Caco-2 (cell line): ENCODE results near the gene ENTPD8. TPM values are rescaled to one million over a fixed set of nuclear protein-coding genes. Genes with fewer than 3 reads are reported as not detected.

Experiments used
- BruUV-seq: library from RNA; stranded (reverse); fragments of 400-500 nt; replicated peaks from 2 replicates; lab custom pipeline; 2021; lab: Mats Ljungman, UMichigan
- CTCF ChIA-PET: fragments of 300-600 bp; sonication (Branson Sonifier 250); formaldehyde crosslinking; loops from one replicate; lab custom pipeline; 2022; ENCODE audit warnings: antibody characterized with exemption; lab: Charles Lee
- POLR2A ChIA-PET: fragments of 300-600 bp; sonication (Branson Sonifier 250); formaldehyde crosslinking; loops from one replicate; lab custom pipeline; 2022; ENCODE audit warnings: antibody characterized with exemption; lab: Charles Lee
- DNase-seq, 2 experiments: peaks; one replicate each; pipeline versions ENCODE4 v3.0.0 to v3.0.0-alpha.2; 2020 to 2022
- H3K27me3 ChIP-seq: replicated peaks from 2 replicates; pipeline ENCODE4 v1.6.0; 2011; ENCODE audit warnings: low read length; ENCODE audit not compliant: control insufficient read depth, insufficient read depth
- H3K36me3 ChIP-seq: 2 replicates; pipeline ENCODE4 v1.5.1; 2011; ENCODE audit warnings: low read length; ENCODE audit not compliant: control insufficient read depth, insufficient read depth
- H3K4me1 ChIP-seq: fragments of 250-450 bp; sonication (Bioruptor Pico); 2 replicates; pipeline ENCODE4 v1.5.1; 2020; ENCODE audit warnings: mild to moderate bottlenecking
- H3K4me3 ChIP-seq: 2 replicates; pipeline ENCODE4 v1.5.1; 2011; ENCODE audit warnings: low read depth, mild to moderate bottlenecking, control low read depth, low read length
- H3K9me3 ChIP-seq: fragments of 250-450 bp; sonication (Bioruptor Pico); 2 replicates; pipeline ENCODE4 v1.5.1; 2020; ENCODE audit warnings: mild to moderate bottlenecking, moderate library complexity
- H3K27ac Mint-ChIP-seq: one replicate; pipeline ENCODE4 v1.8.0; 2022; ENCODE audit warnings: mixed read lengths; ENCODE audit not compliant: unreplicated experiment
- H3K27me3 Mint-ChIP-seq: one replicate; pipeline ENCODE4 v1.8.0; 2022; ENCODE audit warnings: mixed read lengths; ENCODE audit not compliant: insufficient read depth, unreplicated experiment
- H3K36me3 Mint-ChIP-seq: one replicate; pipeline ENCODE4 v1.8.0; 2022; ENCODE audit warnings: mild to moderate bottlenecking, mixed read lengths; ENCODE audit not compliant: insufficient read depth, unreplicated experiment
- H3K4me1 Mint-ChIP-seq: one replicate; pipeline ENCODE4 v1.8.0; 2022; ENCODE audit warnings: low read depth, mixed read lengths; ENCODE audit not compliant: unreplicated experiment
- H3K4me3 Mint-ChIP-seq: one replicate; pipeline ENCODE4 v1.8.0; 2022; ENCODE audit warnings: mild to moderate bottlenecking, moderate library complexity, mixed read lengths; ENCODE audit not compliant: unreplicated experiment
- H3K9me3 Mint-ChIP-seq: one replicate; pipeline ENCODE4 v1.8.0; 2022; ENCODE audit warnings: mixed read lengths; ENCODE audit not compliant: unreplicated experiment
- intact Hi-C: fragments of 100-400 bp; cut with micrococcal nuclease; formaldehyde crosslinking; loops from one replicate; pipeline ENCODE4 v1.10.0; 2022; ENCODE audit not compliant: unreplicated experiment
- total RNA-seq: library from RNA; stranded (reverse); gene quantifications from 2 replicates; pipeline ENCODE4 v1.2.3, GENCODE V29; 2022
- TF ChIP-seq, protein P1 (sequence below), 2 experiments: fragments of 200-600 bp in 1 of 2; IDR thresholded peaks; 1 replicate in 1 of 2; 2 replicates in 1 of 2; pipeline versions ENCODE4 v1.5.1 to v1.8.0; 2011 to 2022; ENCODE audit warnings: antibody characterized with exemption in 1 of 2, control low read depth in 1 of 2, inconsistent platforms in 1 of 2, low read depth in 1 of 2, low read length in 1 of 2, mild to moderate bottlenecking in 1 of 2, moderate library complexity in 1 of 2; ENCODE audit not compliant: insufficient read depth in 1 of 2, severe bottlenecking in 1 of 2, unreplicated experiment in 1 of 2

Gene ENTPD8
- total RNA-seq, 1 experiment from 2014 or later, result 8.6 TPM

DNA sequence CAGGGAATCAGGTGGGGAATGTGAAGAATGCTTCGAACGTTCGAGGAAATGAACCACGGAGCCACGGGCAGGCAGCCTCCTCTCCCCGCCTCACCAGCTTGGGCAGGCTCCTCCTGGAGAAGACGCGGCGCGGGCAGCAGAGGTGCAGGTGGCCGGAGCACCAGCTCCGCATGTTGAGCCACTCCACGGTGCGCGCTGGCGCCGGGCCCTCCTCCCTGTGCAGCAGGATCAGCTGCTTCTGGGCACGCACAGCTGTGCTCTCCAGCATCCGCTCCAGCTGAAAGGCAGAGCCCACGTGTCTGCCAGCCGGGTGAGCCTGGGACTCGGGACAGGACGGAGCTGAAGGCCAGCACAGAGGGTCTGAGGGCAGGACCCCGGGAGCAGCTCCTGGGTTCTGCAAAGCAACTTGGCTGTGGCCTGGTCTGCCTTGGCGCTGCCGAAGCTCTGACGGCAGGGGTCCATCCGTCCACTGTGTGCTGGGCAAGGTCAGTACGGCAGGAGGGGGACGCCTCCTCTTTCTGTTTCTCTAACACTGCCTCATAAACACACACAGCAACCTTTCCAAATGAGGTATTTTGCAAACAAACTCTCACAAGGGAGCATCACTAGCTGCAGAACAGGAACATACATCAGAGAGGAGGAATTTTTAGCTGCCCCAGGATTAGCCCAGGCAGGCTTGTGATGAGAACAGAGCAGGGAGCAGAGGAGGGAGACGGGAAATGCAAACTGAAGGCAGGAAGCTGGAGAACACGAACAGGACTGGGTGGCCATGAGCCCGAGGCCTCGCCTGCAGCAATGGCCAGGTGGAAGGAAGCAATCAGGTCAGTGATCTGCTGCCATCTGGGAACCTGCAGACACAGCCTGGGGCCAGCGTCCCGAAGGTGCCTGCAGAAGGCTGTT, 38.1 kb upstream of the ENTPD8 start:
- H3K9me3 Mint-ChIP-seq, result peaks cover 19% of the 10 kb centered on the region
- DNase-seq, result peak in 1 of 2 experiments; percentile 62
- no peaks in the 10 kb centered on the region for H3K36me3 ChIP-seq
- peaks cover 7% of the 10 kb centered on the region for H3K4me1 Mint-ChIP-seq
- CTCF ChIA-PET, result no interaction called here
- H3K36me3 Mint-ChIP-seq, result peaks cover 4% of the 10 kb centered on the region
- H3K9me3 ChIP-seq, result peaks cover 13% of the 10 kb centered on the region
- H3K27me3 Mint-ChIP-seq, result no peaks in the 10 kb centered on the region
- H3K4me3 Mint-ChIP-seq, result no peak overlapping the region
- H3K4me1 ChIP-seq, result peaks cover 11% of the 10 kb centered on the region; the same call in 1 of the 2 replicates
- BruUV-seq, result no TSS peak
- H3K27me3 ChIP-seq, result no peaks in the 10 kb centered on the region
- TF ChIP-seq, protein P1, sequence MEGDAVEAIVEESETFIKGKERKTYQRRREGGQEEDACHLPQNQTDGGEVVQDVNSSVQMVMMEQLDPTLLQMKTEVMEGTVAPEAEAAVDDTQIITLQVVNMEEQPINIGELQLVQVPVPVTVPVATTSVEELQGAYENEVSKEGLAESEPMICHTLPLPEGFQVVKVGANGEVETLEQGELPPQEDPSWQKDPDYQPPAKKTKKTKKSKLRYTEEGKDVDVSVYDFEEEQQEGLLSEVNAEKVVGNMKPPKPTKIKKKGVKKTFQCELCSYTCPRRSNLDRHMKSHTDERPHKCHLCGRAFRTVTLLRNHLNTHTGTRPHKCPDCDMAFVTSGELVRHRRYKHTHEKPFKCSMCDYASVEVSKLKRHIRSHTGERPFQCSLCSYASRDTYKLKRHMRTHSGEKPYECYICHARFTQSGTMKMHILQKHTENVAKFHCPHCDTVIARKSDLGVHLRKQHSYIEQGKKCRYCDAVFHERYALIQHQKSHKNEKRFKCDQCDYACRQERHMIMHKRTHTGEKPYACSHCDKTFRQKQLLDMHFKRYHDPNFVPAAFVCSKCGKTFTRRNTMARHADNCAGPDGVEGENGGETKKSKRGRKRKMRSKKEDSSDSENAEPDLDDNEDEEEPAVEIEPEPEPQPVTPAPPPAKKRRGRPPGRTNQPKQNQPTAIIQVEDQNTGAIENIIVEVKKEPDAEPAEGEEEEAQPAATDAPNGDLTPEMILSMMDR (IDR thresholded peaks at IDR 0.05; ENCODE audit: insufficient read depth in 1 of 2, low read depth in 1 of 2, low read length in 1 of 2, severe bottlenecking in 1 of 2, unreplicated experiment in 1 of 2), result no peak
- H3K4me3 ChIP-seq, result no peak overlapping the region
- POLR2A ChIA-PET, result interaction anchor here (0.6 kb wide), 1 partner anchor 393 kb away, joined by 3 read pairs; no protein-coding TSS in a partner anchor
- no peak overlapping the region for H3K27ac Mint-ChIP-seq
- intact Hi-C loops, result no loop called here

DNA sequence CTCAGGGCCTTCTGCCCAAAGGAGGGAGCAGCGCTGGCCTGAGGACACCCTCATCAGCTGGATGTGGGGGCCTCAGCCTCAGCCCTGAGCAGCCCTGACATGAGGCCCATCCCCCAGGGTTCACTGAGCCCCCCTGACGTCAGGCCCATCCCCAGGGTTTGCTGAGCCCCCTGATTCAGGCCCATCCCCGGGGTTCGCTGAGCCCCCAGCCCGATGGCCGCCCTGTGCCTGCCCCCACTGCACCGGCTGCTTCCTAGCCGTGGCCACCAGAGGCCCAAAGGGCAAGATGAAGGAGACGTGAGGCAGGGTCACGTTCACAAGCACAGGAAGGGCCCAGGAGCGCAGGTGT, 37.4 kb upstream of the ENTPD8 start:
- intact Hi-C loops, result no loop called here
- ChIA-PET CTCF (no interaction called here), POLR2A (no interaction called here)

More for the DNA sequence above, 37.4 kb upstream of the ENTPD8 start:
- Mint-ChIP-seq H3K9me3 (peaks cover 26% of the 10 kb centered on the region), H3K4me1 (peaks cover 7% of the 10 kb centered on the region), H3K27me3 (no peaks in the 10 kb centered on the region), H3K4me3 (no peak overlapping the region), H3K27ac (no peak overlapping the region), H3K36me3 (peaks cover 4% of the 10 kb centered on the region)
- Histone ChIP-seq H3K4me3 (no peak overlapping the region), H3K4me1 (peaks cover 11% of the 10 kb centered on the region; the same call in 1 of the 2 replicates), H3K36me3 (no peaks in the 10 kb centered on the region), H3K9me3 (peaks cover 16% of the 10 kb centered on the region), H3K27me3 (no peaks in the 10 kb centered on the region)
- no TSS peak for BruUV-seq
- DNase-seq, result no peak
- TF ChIP-seq, protein P1 (IDR thresholded peaks at IDR 0.05; ENCODE audit: insufficient read depth in 1 of 2, low read depth in 1 of 2, low read length in 1 of 2, severe bottlenecking in 1 of 2, unreplicated experiment in 1 of 2), result no peak
